Activated CD4-positive, alpha-beta T cell treated with anti-CD3 and anti-CD28 coated beads for 24 hours (primary cell): ENCODE measurements around the gene SEC14L1.

Source experiments
- DNase-seq, 2 donors: peaks; one replicate each; pipeline ENCODE4 v3.0.0-alpha.2; 2020; ENCODE audit warnings: low read depth in 2 of 2

Gene SEC14L1

GRCh38 chr17:77191244-77191643 lies 50.5 kb downstream of the SEC14L1 start:
- DNase-seq: no peak

GRCh38 chr17:77193653-77194052 lies 52.9 kb downstream of the SEC14L1 start:
- no peak for DNase-seq

- no peak for DNase-seq
These were observed 53.4 kb downstream of the SEC14L1 start for GRCh38 chr17:77194179-77194578.

GRCh38 chr17:77196251-77196650 lies 55.5 kb downstream of the SEC14L1 start:
- DNase-seq: no peak

GRCh38 chr17:77197115-77197514 lies 56.3 kb downstream of the SEC14L1 start:
- no peak for DNase-seq

GRCh38 chr17:77200711-77201110 lies 59.9 kb downstream of the SEC14L1 start:
- no peak for DNase-seq

GRCh38 chr17:77203436-77203835 lies 62.7 kb downstream of the SEC14L1 start:
- no peak for DNase-seq

- DNase-seq: no peak
These were observed 63.1 kb downstream of the SEC14L1 start for GRCh38 chr17:77203846-77204245.

- DNase-seq: no peak
These were observed 63.8 kb downstream of the SEC14L1 start for GRCh38 chr17:77204536-77204935.

GRCh38 chr17:77205396-77206125 lies 64.8 kb downstream of the SEC14L1 start:
- DNase-seq: no peak

- no peak for DNase-seq
These were observed 65.6 kb downstream of the SEC14L1 start for GRCh38 chr17:77206158-77206956.

GRCh38 chr17:77207689-77208216 lies 67.0 kb downstream of the SEC14L1 start:
- DNase-seq: no peak

GRCh38 chr17:77208217-77208808 lies 67.5 kb downstream of the SEC14L1 start:
- DNase-seq: no peak

- DNase-seq: no peak
These were observed 68.1 kb downstream of the SEC14L1 start for GRCh38 chr17:77208856-77209255.

- DNase-seq: no peak
These were observed 68.6 kb downstream of the SEC14L1 start for GRCh38 chr17:77209330-77209748.

- DNase-seq: no peak
These were observed 69.6 kb downstream of the SEC14L1 start for GRCh38 chr17:77210331-77210730.

GRCh38 chr17:77210946-77211541 lies 70.3 kb downstream of the SEC14L1 start:
- no peak for DNase-seq

- no peak for DNase-seq
These were observed 70.9 kb downstream of the SEC14L1 start for GRCh38 chr17:77211681-77212080.

- DNase-seq: no peak
These were observed 71.5 kb downstream of the SEC14L1 start for GRCh38 chr17:77212081-77212832.

- no peak for DNase-seq
These were observed 72.3 kb downstream of the SEC14L1 start for GRCh38 chr17:77212833-77213777.
